A549 (cell line): ENCODE data around the gene NINL. TPM values are rescaled to one million over a fixed set of nuclear protein-coding genes. Genes with fewer than 3 reads are reported as not detected.

Experiments used
- ATAC-seq, 2 experiments: fragments of 200-7000 bp in 1 of 2; fragments of >200 bp in 1 of 2; cut with Nextera tagmentation in 1 of 2; cut with Tn5 transposase in 1 of 2; 3 replicates each; pipeline versions ENCODE4 v1.8.0 to v1.9.1; 2018 to 2020; ENCODE audit warnings: mild to moderate bottlenecking in 1 of 2, moderate library complexity in 1 of 2
- CTCF ChIA-PET: fragments of 300-600 bp; sonication (Branson Sonifier 250); formaldehyde crosslinking; extraction: SDS; loops from one replicate; lab custom pipeline; 2021; ENCODE audit warnings: antibody characterized with exemption, inconsistent platforms; lab: Yijun Ruan, JAX
- POLR2A ChIA-PET: fragments of 350-600 bp; formaldehyde crosslinking; extraction: SDS; loops from one replicate; lab custom pipeline; 2021; ENCODE audit warnings: antibody characterized with exemption, inconsistent platforms; lab: Yijun Ruan, JAX
- DNase-seq, 2 experiments: peaks; one replicate each; pipeline versions ENCODE4 v3.0.0 to v3.0.0-alpha.2; 2011 to 2016; ENCODE audit warnings: low read depth in 1 of 2, low spot score in 1 of 2
- FAIRE-seq: peaks from 2 replicates; lab custom pipeline; 2011; peaks lifted over from hg19 to GRCh38; lab: Jason Lieb, UNC
- H3K27ac ChIP-seq, 2 experiments: fragments of >200 bp; sonication (Bioruptor Twin); formaldehyde crosslinking; 3 replicates each; pipeline ENCODE4 v1.5.1; 2016 to 2017
- H3K4me1 ChIP-seq: fragments of >200 bp; sonication (Bioruptor Twin); formaldehyde crosslinking; 3 replicates; pipeline ENCODE4 v1.6.1; 2016
- H3K4me2 ChIP-seq: fragments of >200 bp; sonication (Bioruptor Twin); formaldehyde crosslinking; 3 replicates; pipeline ENCODE4 v1.6.1; 2016
- H3K4me3 ChIP-seq: fragments of >200 bp; sonication (Bioruptor Twin); formaldehyde crosslinking; 3 replicates; pipeline ENCODE4 v1.5.1; 2016
- H3K9me3 ChIP-seq: fragments of >200 bp; sonication (Bioruptor Twin); formaldehyde crosslinking; 3 replicates; pipeline ENCODE4 v1.6.1; 2016
- BCL3 ChIP-seq: fragments of >200 bp; sonication (Bioruptor Twin); formaldehyde crosslinking; IDR thresholded peaks from 3 replicates; pipeline ENCODE4 v1.6.1; 2016
- CHD2 ChIP-seq: fragments of 150-350 bp; IDR thresholded peaks from 2 replicates; pipeline ENCODE4 v1.6.1; 2014; ENCODE audit warnings: low read length; ENCODE audit not compliant: partially characterized antibody
- EHF ChIP-seq: fragments of 250-450 bp; sonication (Bioruptor Pico); IDR thresholded peaks from 2 replicates; pipeline ENCODE4 v1.5.0; 2020; ENCODE audit warnings: mild to moderate bottlenecking
- HES2 ChIP-seq: fragments of >200 bp; sonication (Bioruptor Twin); formaldehyde crosslinking; IDR thresholded peaks from 2 replicates; pipeline ENCODE4 v1.6.1; 2016
- HEYL ChIP-seq: fragments of 250-450 bp; sonication (Bioruptor Pico); IDR thresholded peaks from 2 replicates; pipeline ENCODE4 v1.8.0; 2021; ENCODE audit warnings: mild to moderate bottlenecking, moderate library complexity
- HOXB5 ChIP-seq: fragments of 250-450 bp; sonication (Bioruptor Pico); IDR thresholded peaks from 2 replicates; pipeline ENCODE4 v1.5.0; 2020; ENCODE audit warnings: mild to moderate bottlenecking, moderate library complexity
- JUNB ChIP-seq: fragments of >200 bp; sonication (Bioruptor Twin); formaldehyde crosslinking; IDR thresholded peaks from 2 replicates; pipeline ENCODE4 v1.6.1; 2016
- KDM5A ChIP-seq: fragments of 200-600 bp; sonication (generic); IDR thresholded peaks from 2 replicates; pipeline ENCODE4 v1.6.1; 2016; ENCODE audit warnings: antibody characterized with exemption, mild to moderate bottlenecking
- MYC ChIP-seq: IDR thresholded peaks from 2 replicates; pipeline ENCODE4 v1.6.1; 2012; ENCODE audit warnings: mild to moderate bottlenecking, inconsistent platforms, low read length, improper control_type of control experiment, borderline replicate concordance
- NPAS2 ChIP-seq: fragments of 250-450 bp; sonication (Bioruptor Pico); IDR thresholded peaks from 2 replicates; pipeline ENCODE4 v1.8.0; 2022; ENCODE audit warnings: mild to moderate bottlenecking, moderate library complexity, borderline replicate concordance
- NR3C1 ChIP-seq: fragments of >200 bp; sonication (Bioruptor Twin); formaldehyde crosslinking; IDR thresholded peaks from 3 replicates; pipeline ENCODE4 v1.6.1; 2017
- PHF8 ChIP-seq: fragments of 200-600 bp; sonication (generic); IDR thresholded peaks from 2 replicates; pipeline ENCODE4 v1.6.1; 2016; ENCODE audit warnings: low read depth, mild to moderate bottlenecking, antibody characterized with exemption, moderate library complexity, borderline replicate concordance
- POLR2A ChIP-seq: IDR thresholded peaks from 2 replicates; pipeline ENCODE4 v1.6.1; 2012; ENCODE audit warnings: mild to moderate bottlenecking, low read length
- SMC3 ChIP-seq: fragments of >200 bp; sonication (Bioruptor Twin); formaldehyde crosslinking; IDR thresholded peaks from 3 replicates; pipeline ENCODE4 v1.6.1; 2018; ENCODE audit warnings: inconsistent platforms
- TFCP2L1 ChIP-seq: fragments of 250-450 bp; sonication (Bioruptor Pico); IDR thresholded peaks from 2 replicates; pipeline ENCODE4 v1.5.0; 2021; ENCODE audit warnings: mild to moderate bottlenecking
- USF2 ChIP-seq: fragments of 450-650 bp; IDR thresholded peaks from 2 replicates; pipeline ENCODE4 v1.6.1; 2014; ENCODE audit warnings: antibody characterized with exemption
- ZC3H11A ChIP-seq: fragments of 450-650 bp; IDR thresholded peaks from 2 replicates; pipeline ENCODE4 v1.6.1; 2014; ENCODE audit warnings: antibody characterized with exemption, mild to moderate bottlenecking
- ZFP36 ChIP-seq: fragments of 450-650 bp; IDR thresholded peaks from 2 replicates; pipeline ENCODE4 v1.6.1; 2014; ENCODE audit warnings: borderline replicate concordance; ENCODE audit not compliant: partially characterized antibody
- WGBS: methylation state at CpG from one replicate; pipeline ENCODE4 v1.1.6; 2017; ENCODE audit errors: missing lambda C conversion rate; 5-methylcytosine and 5-hydroxymethylcytosine counted together
- polyA plus RNA-seq, 4 experiments: library from polyadenylated mRNA; depleted of rRNA in 3 of 4; stranded (reverse); fragments of >200 nt; fragmentation: RNase III in 1 of 4; extraction: RNeasy Plus Mini Kit Qiagen cat#74134 plus additional on column Dnase treatment in 1 of 4; gene quantifications; 2 replicates in 3 of 4; 3 replicates in 1 of 4; pipeline ENCODE4 v1.2.3, GENCODE V29; 2011 to 2017
- TF ChIP-seq, protein P1 (sequence below): fragments of 150-350 bp; IDR thresholded peaks from 2 replicates; pipeline ENCODE4 v1.6.1; 2014; ENCODE audit warnings: low read depth, mild to moderate bottlenecking, low read length
- TF ChIP-seq, protein P2 (sequence below): IDR thresholded peaks from 2 replicates; pipeline ENCODE4 v1.6.1; 2012

NINL gene
- polyA plus RNA-seq, 2 of the 4 experiments (the other 2 are of a cell fraction): 20.2 to 22.4 TPM

DNA sequence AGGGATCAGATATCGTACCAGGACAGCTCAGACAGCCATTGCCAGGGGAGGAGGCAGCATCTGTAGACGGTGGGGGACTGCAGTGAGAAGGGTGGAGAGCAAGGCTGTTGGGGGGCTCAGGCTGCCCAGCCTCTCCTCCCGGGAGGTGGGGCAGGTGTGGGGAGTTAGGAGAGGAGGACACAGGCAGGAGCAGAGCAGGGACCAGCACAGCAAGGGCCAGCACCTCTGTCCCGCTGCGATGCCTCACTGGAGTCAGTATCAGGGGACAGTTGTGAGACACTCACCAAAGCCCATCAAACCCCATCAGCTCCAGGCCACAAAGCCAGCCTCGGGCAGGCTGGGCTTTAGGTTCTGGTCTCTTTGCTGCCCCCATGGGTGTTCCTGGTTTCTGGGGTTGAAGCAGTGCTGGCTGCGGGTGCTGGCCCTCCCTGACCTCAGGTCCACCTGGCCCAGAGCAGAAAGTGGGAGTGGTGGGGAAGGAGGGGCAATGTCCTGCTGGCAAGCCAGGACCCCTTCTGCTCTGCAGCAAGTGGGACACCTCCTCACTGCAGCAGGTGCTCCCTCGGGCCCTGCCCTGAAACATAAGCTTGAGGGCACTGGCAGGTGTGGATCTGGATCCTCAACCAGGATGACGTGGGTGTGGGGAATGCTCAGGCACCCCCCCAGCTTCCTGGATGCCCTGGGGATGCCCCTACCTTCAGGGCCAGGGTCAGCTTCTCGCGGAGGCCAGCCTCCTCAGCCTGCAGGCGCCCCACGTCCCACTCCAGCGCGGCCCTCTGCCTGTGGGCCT, 94.5 kb downstream of the NINL start:
- no peak overlapping the region for H3K4me2 ChIP-seq
- no peaks in the 10 kb centered on the region for H3K9me3 ChIP-seq
- no peak for DNase-seq
- WGBS: 96% methylated on average over 15 of the region's 15 CpGs
- ATAC-seq: no peak
- FAIRE-seq: no peak
- no peak overlapping the region for H3K27ac ChIP-seq
- H3K4me3 ChIP-seq: no peak overlapping the region
- H3K4me1 ChIP-seq: no peaks in the 10 kb centered on the region
- CTCF ChIA-PET: interaction anchor here (0.9 kb wide), 1 partner anchor 10 kb away, joined by 3 read pairs; no protein-coding TSS in a partner anchor
- no peak for TF ChIP-seq MYC
- no peak for TF ChIP-seq JUNB
- no peak for TF ChIP-seq POLR2A
- no peak for TF ChIP-seq NR3C1
- no peak for TF ChIP-seq ZC3H11A
- no peak for TF ChIP-seq HES2
- no peak for TF ChIP-seq USF2
- TF ChIP-seq EHF (CRISPR knock-in tag): no peak
- no peak for TF ChIP-seq HOXB5 (CRISPR knock-in tag)
- TF ChIP-seq NPAS2: no peak
- no peak for TF ChIP-seq SMC3
- no peak for TF ChIP-seq ZFP36
- TF ChIP-seq, all 56 proteins: peak for 0
- POLR2A ChIA-PET: no interaction called here

DNA sequence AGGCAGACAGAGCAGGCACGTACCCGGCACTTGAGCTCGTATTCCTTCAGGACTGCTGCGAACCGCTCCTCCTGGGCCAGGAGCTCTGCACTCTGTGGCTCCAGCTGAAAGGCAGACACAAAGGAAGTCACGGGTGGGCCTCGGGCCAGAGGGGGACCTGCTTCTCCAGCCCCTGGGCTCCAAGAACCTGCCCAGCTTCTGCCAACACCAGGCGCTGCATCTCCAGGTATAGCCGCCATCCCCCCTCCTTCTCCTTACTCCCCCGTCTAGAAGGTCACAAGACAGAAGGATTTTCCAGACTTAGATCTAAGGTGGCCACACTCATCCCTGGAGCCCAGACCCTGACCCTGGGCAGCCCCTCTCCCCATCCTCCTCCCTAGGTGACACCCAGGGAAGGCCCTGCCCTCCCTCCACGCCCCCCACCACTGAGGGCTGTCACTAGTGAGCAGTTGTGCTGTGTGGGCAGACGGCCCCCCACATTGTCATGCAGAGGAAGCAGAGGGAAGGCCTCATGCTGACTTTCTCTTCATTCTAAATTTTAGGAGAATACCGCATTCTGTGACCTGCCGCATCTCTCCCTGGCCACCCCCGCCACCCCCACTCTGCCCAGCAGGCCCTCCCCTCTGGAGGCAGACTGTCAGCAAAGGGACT, 96.0 kb downstream of the NINL start:
- Histone ChIP-seq H3K4me2 (no peak overlapping the region), H3K9me3 (no peaks in the 10 kb centered on the region), H3K4me1 (no peaks in the 10 kb centered on the region), H3K4me3 (no peak overlapping the region), H3K27ac (no peak overlapping the region)
- CTCF ChIA-PET: interaction anchor here (2.3 kb wide), 1 partner anchor 10 kb away, joined by 13 read pairs; no protein-coding TSS in a partner anchor
- FAIRE-seq: no peak
- ATAC-seq: no peak
- POLR2A ChIA-PET: no interaction called here
- WGBS: 87% methylated on average over 13 of the region's 15 CpGs
- DNase-seq: no peak
- TF ChIP-seq PHF8 (no peak), SMC3 (no peak), HOXB5 (CRISPR knock-in tag) (no peak), CHD2 (no peak), TFCP2L1 (CRISPR knock-in tag) (no peak), HEYL (no peak), ZC3H11A (no peak), BCL3 (no peak), KDM5A (no peak)
- TF ChIP-seq, protein P1, sequence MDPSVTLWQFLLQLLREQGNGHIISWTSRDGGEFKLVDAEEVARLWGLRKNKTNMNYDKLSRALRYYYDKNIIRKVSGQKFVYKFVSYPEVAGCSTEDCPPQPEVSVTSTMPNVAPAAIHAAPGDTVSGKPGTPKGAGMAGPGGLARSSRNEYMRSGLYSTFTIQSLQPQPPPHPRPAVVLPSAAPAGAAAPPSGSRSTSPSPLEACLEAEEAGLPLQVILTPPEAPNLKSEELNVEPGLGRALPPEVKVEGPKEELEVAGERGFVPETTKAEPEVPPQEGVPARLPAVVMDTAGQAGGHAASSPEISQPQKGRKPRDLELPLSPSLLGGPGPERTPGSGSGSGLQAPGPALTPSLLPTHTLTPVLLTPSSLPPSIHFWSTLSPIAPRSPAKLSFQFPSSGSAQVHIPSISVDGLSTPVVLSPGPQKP: no peak
- TF ChIP-seq, protein P2, sequence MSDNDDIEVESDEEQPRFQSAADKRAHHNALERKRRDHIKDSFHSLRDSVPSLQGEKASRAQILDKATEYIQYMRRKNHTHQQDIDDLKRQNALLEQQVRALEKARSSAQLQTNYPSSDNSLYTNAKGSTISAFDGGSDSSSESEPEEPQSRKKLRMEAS: no peak
